GM18526 (cell line): ENCODE data around the gene SYT13.

Source experiments
- POLR2A ChIP-seq: IDR thresholded peaks from 3 replicates; pipeline ENCODE4 v1.6.1; 2011; ENCODE audit not compliant: insufficient read length; ENCODE audit errors: extremely low read depth

The SYT13 gene

GRCh38 chr11:45209891-45210699 is 76.0 kb downstream of the SYT13 start:
- no peak for TF ChIP-seq POLR2A

- no peak for TF ChIP-seq POLR2A
Measured at GRCh38 chr11:45209000-45209879, 76.9 kb downstream of the SYT13 start.

- TF ChIP-seq POLR2A = no peak
Measured at GRCh38 chr11:45208135-45208534, 78.0 kb downstream of the SYT13 start.

- TF ChIP-seq POLR2A = no peak
Measured at GRCh38 chr11:45205978-45206377, 80.2 kb downstream of the SYT13 start.

- TF ChIP-seq POLR2A = no peak
Measured at GRCh38 chr11:45204761-45205160, 81.4 kb downstream of the SYT13 start.

- no peak for TF ChIP-seq POLR2A
Measured at GRCh38 chr11:45193695-45194094, 92.4 kb downstream of the SYT13 start.
